Measurements from ENCODE around the gene NPAS3.

Gene NPAS3

DNA sequence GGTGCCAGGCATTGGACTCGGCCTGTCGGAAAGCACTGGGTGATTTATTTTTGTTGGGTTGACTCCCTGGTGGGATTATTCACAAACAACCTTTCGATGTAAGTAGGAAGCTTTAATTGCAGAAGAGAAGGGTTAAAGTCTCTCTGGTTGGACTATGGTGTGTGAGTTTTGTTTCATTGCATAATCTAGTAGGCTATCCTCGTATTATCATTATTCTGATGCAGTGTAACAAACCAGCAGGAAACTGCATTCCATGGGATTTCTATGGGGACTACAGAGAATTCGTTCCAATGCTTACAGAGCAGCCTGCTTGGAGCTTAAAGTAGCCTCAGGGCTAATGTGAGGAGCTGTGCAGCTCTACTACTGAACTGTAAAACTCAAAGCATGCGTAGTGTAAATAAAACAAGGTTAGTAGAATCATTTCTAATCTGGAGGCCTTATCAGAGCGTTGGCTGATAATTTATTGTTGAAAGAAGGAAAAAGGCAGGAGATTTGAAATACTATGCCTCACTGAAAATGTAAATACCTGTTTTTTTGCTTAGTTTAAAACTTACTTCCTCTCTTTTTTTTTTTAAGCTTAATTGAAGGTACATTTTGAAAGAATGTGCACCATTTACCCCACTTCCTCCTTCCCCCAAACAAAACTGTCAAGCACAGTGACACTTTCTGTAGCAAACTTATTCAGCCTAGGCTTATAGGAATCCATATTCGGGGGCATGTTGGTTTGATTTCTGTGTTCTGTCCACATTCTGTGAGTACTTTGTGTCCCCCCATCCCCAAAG lies 226.7 kb downstream of the NPAS3 start (continued):
- TF ChIP-seq, protein P1, sequence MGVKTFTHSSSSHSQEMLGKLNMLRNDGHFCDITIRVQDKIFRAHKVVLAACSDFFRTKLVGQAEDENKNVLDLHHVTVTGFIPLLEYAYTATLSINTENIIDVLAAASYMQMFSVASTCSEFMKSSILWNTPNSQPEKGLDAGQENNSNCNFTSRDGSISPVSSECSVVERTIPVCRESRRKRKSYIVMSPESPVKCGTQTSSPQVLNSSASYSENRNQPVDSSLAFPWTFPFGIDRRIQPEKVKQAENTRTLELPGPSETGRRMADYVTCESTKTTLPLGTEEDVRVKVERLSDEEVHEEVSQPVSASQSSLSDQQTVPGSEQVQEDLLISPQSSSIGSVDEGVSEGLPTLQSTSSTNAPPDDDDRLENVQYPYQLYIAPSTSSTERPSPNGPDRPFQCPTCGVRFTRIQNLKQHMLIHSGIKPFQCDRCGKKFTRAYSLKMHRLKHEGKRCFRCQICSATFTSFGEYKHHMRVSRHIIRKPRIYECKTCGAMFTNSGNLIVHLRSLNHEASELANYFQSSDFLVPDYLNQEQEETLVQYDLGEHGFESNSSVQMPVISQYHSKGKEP (tag by site-specific recombination; IDR thresholded peaks at IDR 0.05): peak; percentile 56; the same call in 1 of the 2 replicates
- no peak for TF ChIP-seq ZNF19 (tag by site-specific recombination; IDR thresholded peaks at IDR 0.05; ENCODE audit: low read depth)

DNA sequence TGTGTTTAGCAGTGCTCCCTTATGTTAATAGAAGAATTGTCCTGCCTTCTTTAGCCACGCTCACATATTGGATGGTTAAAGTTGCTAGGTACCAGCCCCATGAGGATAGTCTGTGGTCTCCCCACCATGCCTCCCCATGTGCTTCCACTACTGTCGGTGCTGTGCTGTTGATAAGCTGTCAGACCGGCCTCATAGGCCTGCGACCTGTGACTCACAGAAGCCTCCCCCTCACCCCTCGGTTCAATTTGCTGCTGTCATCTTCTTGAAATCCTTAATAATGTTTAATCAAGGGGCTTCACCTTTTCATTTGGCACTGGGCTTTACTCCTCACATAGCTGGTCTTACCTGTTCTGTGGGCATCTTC lies 227.2 kb downstream of the NPAS3 start:
- no peaks in the 10 kb centered on the region for H3K4me1 ChIP-seq (ENCODE audit: control insufficient read depth, insufficient read depth, low read length)
- ChIA-PET POLR2A (no interaction called here), CTCF (no interaction called here)
- no peaks in the 10 kb centered on the region for H3K9me3 ChIP-seq (ENCODE audit: control insufficient read depth, insufficient read depth, low read depth, low read length)
- no peaks in the 10 kb centered on the region for H3K36me3 ChIP-seq (ENCODE audit: control insufficient read depth in 2 of 2, insufficient read depth in 1 of 2, low read length in 2 of 2)
- TF ChIP-seq ZNF830 (tag by site-specific recombination; IDR thresholded peaks at IDR 0.05; ENCODE audit: low read depth) (no peak), ZNF335 (tag by site-specific recombination; conservative IDR thresholded peaks at IDR 0.05) (no peak), ZNF76 (tag by site-specific recombination; IDR thresholded peaks at IDR 0.05; ENCODE audit: borderline replicate concordance, low read depth) (no peak), ZNF777 (tag by site-specific recombination; IDR thresholded peaks at IDR 0.05; ENCODE audit: borderline replicate concordance) (no peak), ZNF132 (tag by site-specific recombination; IDR thresholded peaks at IDR 0.05; ENCODE audit: borderline replicate concordance) (no peak), ZFP37 (tag by site-specific recombination; IDR thresholded peaks at IDR 0.05) (no peak), HOXA7 (CRISPR knock-in tag; IDR thresholded peaks at IDR 0.05; ENCODE audit: borderline replicate concordance) (no peak), ZFP69B (tag by site-specific recombination; IDR thresholded peaks at IDR 0.05) (no peak), ZNF747 (tag by site-specific recombination; IDR thresholded peaks at IDR 0.05) (no peak)
- TF ChIP-seq, protein P2, sequence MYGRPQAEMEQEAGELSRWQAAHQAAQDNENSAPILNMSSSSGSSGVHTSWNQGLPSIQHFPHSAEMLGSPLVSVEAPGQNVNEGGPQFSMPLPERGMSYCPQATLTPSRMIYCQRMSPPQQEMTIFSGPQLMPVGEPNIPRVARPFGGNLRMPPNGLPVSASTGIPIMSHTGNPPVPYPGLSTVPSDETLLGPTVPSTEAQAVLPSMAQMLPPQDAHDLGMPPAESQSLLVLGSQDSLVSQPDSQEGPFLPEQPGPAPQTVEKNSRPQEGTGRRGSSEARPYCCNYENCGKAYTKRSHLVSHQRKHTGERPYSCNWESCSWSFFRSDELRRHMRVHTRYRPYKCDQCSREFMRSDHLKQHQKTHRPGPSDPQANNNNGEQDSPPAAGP (tag by site-specific recombination; IDR thresholded peaks at IDR 0.05): no peak
- TF ChIP-seq, protein P3, sequence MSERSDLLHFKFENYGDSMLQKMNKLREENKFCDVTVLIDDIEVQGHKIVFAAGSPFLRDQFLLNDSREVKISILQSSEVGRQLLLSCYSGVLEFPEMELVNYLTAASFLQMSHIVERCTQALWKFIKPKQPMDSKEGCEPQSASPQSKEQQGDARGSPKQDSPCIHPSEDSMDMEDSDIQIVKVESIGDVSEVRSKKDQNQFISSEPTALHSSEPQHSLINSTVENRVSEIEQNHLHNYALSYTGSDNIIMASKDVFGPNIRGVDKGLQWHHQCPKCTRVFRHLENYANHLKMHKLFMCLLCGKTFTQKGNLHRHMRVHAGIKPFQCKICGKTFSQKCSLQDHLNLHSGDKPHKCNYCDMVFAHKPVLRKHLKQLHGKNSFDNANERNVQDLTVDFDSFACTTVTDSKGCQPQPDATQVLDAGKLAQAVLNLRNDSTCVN (tag by site-specific recombination; optimal IDR thresholded peaks at IDR 0.05): no peak
- TF ChIP-seq, protein P4, sequence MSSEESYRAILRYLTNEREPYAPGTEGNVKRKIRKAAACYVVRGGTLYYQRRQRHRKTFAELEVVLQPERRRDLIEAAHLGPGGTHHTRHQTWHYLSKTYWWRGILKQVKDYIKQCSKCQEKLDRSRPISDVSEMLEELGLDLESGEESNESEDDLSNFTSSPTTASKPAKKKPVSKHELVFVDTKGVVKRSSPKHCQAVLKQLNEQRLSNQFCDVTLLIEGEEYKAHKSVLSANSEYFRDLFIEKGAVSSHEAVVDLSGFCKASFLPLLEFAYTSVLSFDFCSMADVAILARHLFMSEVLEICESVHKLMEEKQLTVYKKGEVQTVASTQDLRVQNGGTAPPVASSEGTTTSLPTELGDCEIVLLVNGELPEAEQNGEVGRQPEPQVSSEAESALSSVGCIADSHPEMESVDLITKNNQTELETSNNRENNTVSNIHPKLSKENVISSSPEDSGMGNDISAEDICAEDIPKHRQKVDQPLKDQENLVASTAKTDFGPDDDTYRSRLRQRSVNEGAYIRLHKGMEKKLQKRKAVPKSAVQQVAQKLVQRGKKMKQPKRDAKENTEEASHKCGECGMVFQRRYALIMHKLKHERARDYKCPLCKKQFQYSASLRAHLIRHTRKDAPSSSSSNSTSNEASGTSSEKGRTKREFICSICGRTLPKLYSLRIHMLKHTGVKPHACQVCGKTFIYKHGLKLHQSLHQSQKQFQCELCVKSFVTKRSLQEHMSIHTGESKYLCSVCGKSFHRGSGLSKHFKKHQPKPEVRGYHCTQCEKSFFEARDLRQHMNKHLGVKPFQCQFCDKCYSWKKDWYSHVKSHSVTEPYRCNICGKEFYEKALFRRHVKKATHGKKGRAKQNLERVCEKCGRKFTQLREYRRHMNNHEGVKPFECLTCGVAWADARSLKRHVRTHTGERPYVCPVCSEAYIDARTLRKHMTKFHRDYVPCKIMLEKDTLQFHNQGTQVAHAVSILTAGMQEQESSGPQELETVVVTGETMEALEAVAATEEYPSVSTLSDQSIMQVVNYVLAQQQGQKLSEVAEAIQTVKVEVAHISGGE (tag by site-specific recombination; conservative IDR thresholded peaks at IDR 0.05; ENCODE audit: low read depth): no peak
- no peak overlapping the region for H3K4me3 ChIP-seq (ENCODE audit: low read depth, low read length)
- H3K27ac ChIP-seq (ENCODE audit: extremely low read depth, low read depth, low read length): no peak overlapping the region; the same call in 1 of the 2 replicates

DNA sequence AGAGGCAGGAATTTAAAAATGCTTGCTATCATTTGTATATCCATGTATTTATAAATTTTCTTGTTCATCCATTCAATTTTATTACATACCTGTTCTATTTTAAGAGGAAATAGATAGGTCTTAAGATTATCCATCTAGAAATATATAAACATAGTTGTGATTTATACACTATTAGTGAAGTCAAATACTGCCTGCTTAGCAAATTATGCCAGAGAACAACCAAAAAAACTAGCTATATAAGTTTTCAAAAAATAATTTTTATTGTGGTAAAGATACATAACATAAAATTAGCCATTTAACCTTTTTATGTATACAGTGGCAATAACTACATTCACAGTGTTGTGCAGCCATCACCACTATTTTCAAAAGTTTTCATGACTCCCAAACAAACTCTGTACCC lies 237.3 kb downstream of the NPAS3 start:
- no peak overlapping the region for H3K27ac ChIP-seq (ENCODE audit: extremely low read depth, low read depth, low read length)
- no peak overlapping the region for H3K4me3 ChIP-seq (ENCODE audit: low read depth, low read length)
- H3K36me3 ChIP-seq (ENCODE audit: control insufficient read depth in 2 of 2, insufficient read depth in 1 of 2, low read length in 2 of 2): no peaks in the 10 kb centered on the region
- no peaks in the 10 kb centered on the region for H3K9me3 ChIP-seq (ENCODE audit: control insufficient read depth, insufficient read depth, low read depth, low read length)
- CTCF ChIA-PET: no interaction called here
- POLR2A ChIA-PET: no interaction called here
- H3K4me1 ChIP-seq (ENCODE audit: control insufficient read depth, insufficient read depth, low read length): no peaks in the 10 kb centered on the region
- no peak for TF ChIP-seq MYNN (tag by site-specific recombination; IDR thresholded peaks at IDR 0.05; ENCODE audit: borderline replicate concordance)
- TF ChIP-seq, protein P5, sequence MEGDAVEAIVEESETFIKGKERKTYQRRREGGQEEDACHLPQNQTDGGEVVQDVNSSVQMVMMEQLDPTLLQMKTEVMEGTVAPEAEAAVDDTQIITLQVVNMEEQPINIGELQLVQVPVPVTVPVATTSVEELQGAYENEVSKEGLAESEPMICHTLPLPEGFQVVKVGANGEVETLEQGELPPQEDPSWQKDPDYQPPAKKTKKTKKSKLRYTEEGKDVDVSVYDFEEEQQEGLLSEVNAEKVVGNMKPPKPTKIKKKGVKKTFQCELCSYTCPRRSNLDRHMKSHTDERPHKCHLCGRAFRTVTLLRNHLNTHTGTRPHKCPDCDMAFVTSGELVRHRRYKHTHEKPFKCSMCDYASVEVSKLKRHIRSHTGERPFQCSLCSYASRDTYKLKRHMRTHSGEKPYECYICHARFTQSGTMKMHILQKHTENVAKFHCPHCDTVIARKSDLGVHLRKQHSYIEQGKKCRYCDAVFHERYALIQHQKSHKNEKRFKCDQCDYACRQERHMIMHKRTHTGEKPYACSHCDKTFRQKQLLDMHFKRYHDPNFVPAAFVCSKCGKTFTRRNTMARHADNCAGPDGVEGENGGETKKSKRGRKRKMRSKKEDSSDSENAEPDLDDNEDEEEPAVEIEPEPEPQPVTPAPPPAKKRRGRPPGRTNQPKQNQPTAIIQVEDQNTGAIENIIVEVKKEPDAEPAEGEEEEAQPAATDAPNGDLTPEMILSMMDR (tag by site-specific recombination; IDR thresholded peaks at IDR 0.05): no peak
- TF ChIP-seq, protein P6, sequence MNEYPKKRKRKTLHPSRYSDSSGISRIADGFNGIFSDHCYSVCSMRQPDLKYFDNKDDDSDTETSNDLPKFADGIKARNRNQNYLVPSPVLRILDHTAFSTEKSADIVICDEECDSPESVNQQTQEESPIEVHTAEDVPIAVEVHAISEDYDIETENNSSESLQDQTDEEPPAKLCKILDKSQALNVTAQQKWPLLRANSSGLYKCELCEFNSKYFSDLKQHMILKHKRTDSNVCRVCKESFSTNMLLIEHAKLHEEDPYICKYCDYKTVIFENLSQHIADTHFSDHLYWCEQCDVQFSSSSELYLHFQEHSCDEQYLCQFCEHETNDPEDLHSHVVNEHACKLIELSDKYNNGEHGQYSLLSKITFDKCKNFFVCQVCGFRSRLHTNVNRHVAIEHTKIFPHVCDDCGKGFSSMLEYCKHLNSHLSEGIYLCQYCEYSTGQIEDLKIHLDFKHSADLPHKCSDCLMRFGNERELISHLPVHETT (tag by site-specific recombination; IDR thresholded peaks at IDR 0.05): no peak
- TF ChIP-seq ZNF558 (tag by site-specific recombination; IDR thresholded peaks at IDR 0.05): no peak
- no peak for TF ChIP-seq ZNF202 (tag by site-specific recombination; IDR thresholded peaks at IDR 0.05; ENCODE audit: borderline replicate concordance)
- TF ChIP-seq ZNF624 (tag by site-specific recombination; IDR thresholded peaks at IDR 0.05): no peak
- no peak for TF ChIP-seq ZNF416 (tag by site-specific recombination; IDR thresholded peaks at IDR 0.05)
